GM12878 (cell line): ENCODE data around the gene SPRYD3. TPM values are rescaled to one million over a fixed set of nuclear protein-coding genes. Genes with fewer than 3 reads are reported as not detected.

ENCODE experiments used
- ATAC-seq: fragments of 200-7000 bp; cut with Tn5 transposase; 3 replicates; pipeline ENCODE4 v1.9.1; 2020; ENCODE audit warnings: mild to moderate bottlenecking, moderate library complexity
- BruUV-seq: library from RNA; stranded (reverse); fragments of 400-500 nt; replicated peaks from 2 replicates; lab custom pipeline; 2021; lab: Mats Ljungman, UMichigan
- CTCF ChIA-PET: fragments of 300-600 bp; sonication (Branson Sonifier 250); formaldehyde crosslinking; extraction: SDS; loops from one replicate; lab custom pipeline; 2021; ENCODE audit warnings: inconsistent platforms; lab: Yijun Ruan, JAX
- POLR2A ChIA-PET: fragments of 350-600 bp; formaldehyde crosslinking; extraction: SDS; loops from one replicate; lab custom pipeline; 2021; ENCODE audit warnings: inconsistent platforms; lab: Charles Lee
- RAD21 ChIA-PET: fragments of 300-600 bp; sonication (Branson Sonifier 250); formaldehyde crosslinking; loops from one replicate; lab custom pipeline; 2023; ENCODE audit warnings: antibody characterized with exemption; ENCODE audit not compliant: unreplicated experiment; lab: Charles Lee
- SMC1A ChIA-PET: fragments of 300-600 bp; sonication (Branson Sonifier 250); formaldehyde crosslinking; loops from one replicate; lab custom pipeline; 2023; ENCODE audit not compliant: unreplicated experiment, uncharacterized antibody; lab: Charles Lee
- DNase-seq: peaks from one replicate; pipeline ENCODE4 v3.0.0-alpha.2; 2011; ENCODE audit warnings: low read depth, low spot score
- FAIRE-seq: peaks from 3 replicates; lab custom pipeline; 2011; peaks lifted over from hg19 to GRCh38; lab: Jason Lieb, UNC
- H2AFZ ChIP-seq: 2 replicates; pipeline ENCODE4 v1.6.0; 2011; ENCODE audit warnings: low read depth, low read length, control low read depth; ENCODE audit not compliant: control insufficient read depth
- H3K27ac ChIP-seq: 2 replicates; pipeline ENCODE4 v1.5.1; 2011; ENCODE audit warnings: control low read depth; ENCODE audit not compliant: control insufficient read depth, insufficient read depth
- H3K27me3 ChIP-seq, 2 experiments: replicated peaks in 1 of 2; 2 replicates each; pipeline versions ENCODE4 v1.6.0 to v1.6.1; 2011; ENCODE audit warnings: low read length in 1 of 2; ENCODE audit not compliant: control insufficient read depth in 2 of 2, insufficient read depth in 2 of 2
- H3K36me3 ChIP-seq, 2 experiments: 2 replicates each; pipeline ENCODE4 v1.5.1; 2011; ENCODE audit warnings: low read length in 1 of 2; ENCODE audit not compliant: control insufficient read depth in 2 of 2, insufficient read depth in 2 of 2
- H3K4me1 ChIP-seq: 2 replicates; pipeline ENCODE4 v1.6.1; 2011; ENCODE audit warnings: mild to moderate bottlenecking, low read length, moderate library complexity, mixed read lengths; ENCODE audit not compliant: control insufficient read depth, insufficient read depth
- H3K4me2 ChIP-seq: 2 replicates; pipeline ENCODE4 v1.6.0; 2011; ENCODE audit warnings: control low read depth; ENCODE audit not compliant: control insufficient read depth, insufficient read depth
- H3K4me3 ChIP-seq: fragments of 200-600 bp; sonication (generic); 2 replicates; pipeline ENCODE4 v1.5.1; 2016
- H3K79me2 ChIP-seq: 2 replicates; pipeline ENCODE4 v1.6.0; 2011; ENCODE audit warnings: low read length; ENCODE audit not compliant: control insufficient read depth, insufficient read depth
- H3K9ac ChIP-seq: 2 replicates; pipeline ENCODE4 v1.8.0; 2011; ENCODE audit warnings: low read length, control low read depth, mixed read lengths; ENCODE audit not compliant: control insufficient read depth, insufficient read depth
- H3K9me3 ChIP-seq: replicated peaks from 3 replicates; pipeline ENCODE4 v1.5.1; 2011; ENCODE audit warnings: mild to moderate bottlenecking, low read length; ENCODE audit not compliant: control insufficient read depth, insufficient read depth
- H4K20me1 ChIP-seq: 2 replicates; pipeline ENCODE4 v1.6.0; 2011; ENCODE audit not compliant: control insufficient read depth, insufficient read depth
- CBX3 ChIP-seq: fragments of 200-600 bp; sonication (generic); IDR thresholded peaks from 2 replicates; pipeline ENCODE4 v1.6.1; 2016; ENCODE audit warnings: low read depth, borderline replicate concordance
- E2F4 ChIP-seq: IDR thresholded peaks from 2 replicates; pipeline ENCODE4 v1.6.1; 2012; ENCODE audit warnings: low read depth, low read length, improper control_type of control experiment
- EP300 ChIP-seq, 2 experiments: fragments of 150-350 bp in 1 of 2; IDR thresholded peaks; 2 replicates each; pipeline ENCODE4 v1.6.1; 2011 to 2012; ENCODE audit warnings: low read depth in 2 of 2, low read length in 2 of 2, borderline replicate concordance in 1 of 2, improper control_type of control experiment in 1 of 2, inconsistent platforms in 1 of 2; ENCODE audit not compliant: control insufficient read depth in 1 of 2
- GATAD2B ChIP-seq: fragments of 450-650 bp; conservative IDR thresholded peaks from 2 replicates; pipeline ENCODE4 v1.6.1; 2017; ENCODE audit warnings: low read depth, mild to moderate bottlenecking, moderate library complexity
- JUNB ChIP-seq: IDR thresholded peaks from 2 replicates; pipeline ENCODE4 v1.6.1; 2016; ENCODE audit warnings: antibody characterized with exemption, mild to moderate bottlenecking
- MYC ChIP-seq: IDR thresholded peaks from 2 replicates; pipeline ENCODE4 v1.6.1; 2011; ENCODE audit warnings: mild to moderate bottlenecking, low read length, moderate library complexity, inconsistent platforms; ENCODE audit not compliant: insufficient read depth, insufficient replicate concordance, insufficient read length, severe bottlenecking
- NFIC ChIP-seq: IDR thresholded peaks from 2 replicates; pipeline ENCODE4 v1.6.1; 2012; ENCODE audit warnings: low read depth, mild to moderate bottlenecking, inconsistent platforms, low read length, moderate library complexity
- NR2F1 ChIP-seq: fragments of 450-650 bp; conservative IDR thresholded peaks from 2 replicates; pipeline ENCODE4 v1.6.1; 2017; ENCODE audit warnings: mild to moderate bottlenecking
- POLR2A ChIP-seq: IDR thresholded peaks from 2 replicates; pipeline ENCODE4 v1.6.1; 2011; ENCODE audit warnings: low read depth, mild to moderate bottlenecking, low read length
- TCF7 ChIP-seq: IDR thresholded peaks from 2 replicates; pipeline ENCODE4 v1.6.1; 2014; ENCODE audit warnings: antibody characterized with exemption, borderline replicate concordance
- ZNF24 ChIP-seq: fragments of 450-650 bp; IDR thresholded peaks from 2 replicates; pipeline ENCODE4 v1.6.1; 2017; ENCODE audit warnings: antibody characterized with exemption, mild to moderate bottlenecking
- WGBS: methylation state at CpG from one replicate; pipeline ENCODE4 v1.1.6; 2016; ENCODE audit warnings: low lambda C conversion rate; ENCODE audit not compliant: insufficient replicate concordance, insufficient coverage; ENCODE audit errors: missing lambda C conversion rate; 5-methylcytosine and 5-hydroxymethylcytosine counted together
- in situ Hi-C: fragments of 300-500 bp; cut with MboI; formaldehyde crosslinking; loops from 9 replicates; pipeline ENCODE4 v1.14.3; 2018; ENCODE audit warnings: mixed read lengths
- intact Hi-C: fragments of 100-400 bp; cut with micrococcal nuclease; formaldehyde crosslinking; loops from one replicate; pipeline ENCODE4 v1.14.2; 2022; ENCODE audit not compliant: unreplicated experiment
- polyA plus RNA-seq, 11 experiments: library from polyadenylated mRNA; depleted of rRNA in 4 of 11; unstranded in 6 of 11; stranded (reverse) in 5 of 11; fragments of >200 nt; fragmentation: Nextera tagmentation in 4 of 11; fragmentation: Illumina TruSeq in 1 of 11; extraction: Ambion mirVana in 4 of 11; extraction: Trizol in 1 of 11; gene quantifications; 1 replicate in 1 of 11; 2 replicates in 10 of 11; pipeline versions ENCODE4 v1.2.1 to v1.2.3, GENCODE V29; 2011 to 2016; ENCODE audit warnings: inconsistent platforms in 2 of 11, missing spikeins in 2 of 11, low read depth in 1 of 11
- total RNA-seq, 4 experiments: library from RNA; depleted of rRNA in 3 of 4; stranded (reverse); fragments of >200 nt in 3 of 4; fragmentation: Illumina TruSeq in 1 of 4; extraction: Trizol in 1 of 4; gene quantifications; 2 replicates each; pipeline versions ENCODE4 v1.2.1 to v1.2.3, GENCODE V29; 2013 to 2021

SPRYD3 gene
- total and polyA plus RNA-seq, 10 of the 15 experiments (the other 5 are each of a cell fraction or from before 2014, with no cell fraction given), result 2.3 to 26.4 (median 20.2) TPM

GRCh38 chr12:53105712-53106439 is 26.7 kb upstream of the SPRYD3 start:
- FAIRE-seq (no peak), ATAC-seq (no peak), DNase-seq (no peak)
- ChIA-PET RAD21 (interaction anchor here (0.5 to 0.6 kb wide), 2 partner anchors 40 to 52 kb away, joined by 3 to 6 read pairs; no protein-coding TSS in a partner anchor), SMC1A (interaction anchor here (0.6 kb wide), 1 partner anchor 40 kb away, joined by 3 read pairs; no protein-coding TSS in a partner anchor), POLR2A (no interaction called here), CTCF (interaction anchor here (2.0 kb wide), 1 partner anchor 40 kb away, joined by 7 read pairs; no protein-coding TSS in a partner anchor)
- Histone ChIP-seq H3K27ac (no peak overlapping the region), H4K20me1 (no peaks in the 10 kb centered on the region), H3K36me3 (no peaks in the 10 kb centered on the region), H3K4me2 (no peak overlapping the region), H3K9me3 (no peaks in the 10 kb centered on the region), H3K4me3 (no peak overlapping the region), H3K4me1 (peaks cover 19% of the 10 kb centered on the region), H3K79me2 (no peaks in the 10 kb centered on the region), H2AFZ (no peak overlapping the region), H3K9ac (no peak overlapping the region), H3K27me3 (no peaks in the 10 kb centered on the region)
- intact Hi-C loops, result no loop called here
- in situ Hi-C loops, result no loop called here
- no TSS peak for BruUV-seq
- no peak for TF ChIP-seq EP300 (IDR thresholded peaks at IDR 0.05; ENCODE audit: borderline replicate concordance in 1 of 2, control insufficient read depth in 1 of 2, low read depth in 2 of 2, low read length in 2 of 2)
- TF ChIP-seq GATAD2B, result no peak
- no peak for TF ChIP-seq NR2F1
- TF ChIP-seq ZNF24, result no peak
- TF ChIP-seq POLR2A, result no peak
- no peak for TF ChIP-seq MYC
- no peak for TF ChIP-seq TCF7
- TF ChIP-seq CBX3, result no peak
- no peak for TF ChIP-seq E2F4
- TF ChIP-seq JUNB, result no peak
- no peak for TF ChIP-seq NFIC
- WGBS, result 95% methylated on average over 7 of the region's 7 CpGs
